Activated naive CD4-positive, alpha-beta T cell treated with Interleukin-2 at 50 U/mL for 16 hours (primary cell): Measurements from ENCODE around the gene IGF1R.

ENCODE experiments used
- DNase-seq: peaks from one replicate; pipeline ENCODE4 v3.0.0-alpha.2; 2020

Gene IGF1R

DNA sequence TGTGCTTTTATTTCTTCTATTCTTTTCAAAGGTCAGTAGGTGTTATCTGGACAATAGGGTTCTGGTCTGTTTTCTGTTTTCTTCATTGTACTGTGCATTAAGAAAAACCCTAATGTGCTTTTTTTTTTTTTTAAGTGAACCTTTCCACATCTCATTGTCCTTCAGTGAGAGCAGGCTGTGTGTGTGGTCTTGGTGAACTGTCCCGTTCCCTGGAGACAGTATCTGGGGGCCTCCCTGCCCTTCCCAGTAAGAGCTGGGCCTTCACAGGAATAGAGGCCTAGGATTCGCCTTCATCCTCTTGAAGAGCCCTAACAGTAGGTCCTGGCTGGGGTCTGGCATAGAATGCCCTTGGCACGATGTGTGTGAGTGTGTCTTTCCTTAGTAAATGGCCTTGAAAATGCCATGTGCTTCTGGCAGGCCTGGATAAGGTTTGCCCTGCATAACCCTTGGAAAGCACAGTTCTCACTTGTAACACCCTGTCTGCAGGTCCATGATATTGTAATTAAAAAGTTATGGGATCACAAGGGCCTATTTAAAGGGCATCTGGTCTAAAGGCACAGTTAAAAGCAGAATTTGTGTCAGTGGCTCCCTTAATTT, 81.2 kb downstream of the IGF1R start:
- DNase-seq, result no peak

DNA sequence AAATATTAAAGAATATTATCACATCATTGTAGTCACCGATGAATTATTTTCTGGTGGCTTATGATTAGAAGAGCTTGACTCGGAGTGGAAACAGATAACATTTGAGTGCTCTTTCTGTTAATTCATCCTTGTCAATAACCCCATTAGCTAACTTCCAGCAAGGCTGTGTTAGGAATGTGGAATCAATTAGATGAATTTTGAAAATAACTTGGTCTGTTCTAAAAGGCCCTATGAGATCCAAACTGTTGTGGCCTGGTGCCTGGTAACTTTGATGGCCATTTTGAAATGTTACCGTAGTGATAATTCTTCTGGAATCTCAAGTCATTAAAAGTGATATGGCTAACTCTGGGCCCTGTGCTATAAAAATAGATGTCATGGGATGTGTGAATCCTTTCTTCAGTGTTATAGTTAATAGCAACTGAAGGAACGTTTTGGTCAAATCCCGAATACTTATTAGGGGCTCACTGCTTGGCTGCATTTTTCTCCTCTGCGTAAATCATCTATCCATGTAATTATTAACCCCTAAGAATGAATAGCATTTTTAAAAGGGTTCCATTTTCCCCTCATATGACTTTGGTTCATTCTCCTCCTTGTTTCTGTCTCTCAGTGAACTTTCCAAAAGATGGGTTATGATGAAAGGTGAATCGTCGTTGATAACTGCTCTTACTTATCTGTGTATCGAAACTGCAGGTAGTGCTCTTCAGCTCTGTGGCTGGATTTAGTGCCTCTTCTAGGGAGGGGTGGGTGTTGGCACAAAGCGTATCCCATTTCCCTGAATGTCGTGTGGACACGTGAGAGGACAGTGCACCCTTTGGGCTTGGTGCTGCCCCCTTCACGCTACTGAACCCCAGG, 82.7 kb downstream of the IGF1R start:
- no peak for DNase-seq

DNA sequence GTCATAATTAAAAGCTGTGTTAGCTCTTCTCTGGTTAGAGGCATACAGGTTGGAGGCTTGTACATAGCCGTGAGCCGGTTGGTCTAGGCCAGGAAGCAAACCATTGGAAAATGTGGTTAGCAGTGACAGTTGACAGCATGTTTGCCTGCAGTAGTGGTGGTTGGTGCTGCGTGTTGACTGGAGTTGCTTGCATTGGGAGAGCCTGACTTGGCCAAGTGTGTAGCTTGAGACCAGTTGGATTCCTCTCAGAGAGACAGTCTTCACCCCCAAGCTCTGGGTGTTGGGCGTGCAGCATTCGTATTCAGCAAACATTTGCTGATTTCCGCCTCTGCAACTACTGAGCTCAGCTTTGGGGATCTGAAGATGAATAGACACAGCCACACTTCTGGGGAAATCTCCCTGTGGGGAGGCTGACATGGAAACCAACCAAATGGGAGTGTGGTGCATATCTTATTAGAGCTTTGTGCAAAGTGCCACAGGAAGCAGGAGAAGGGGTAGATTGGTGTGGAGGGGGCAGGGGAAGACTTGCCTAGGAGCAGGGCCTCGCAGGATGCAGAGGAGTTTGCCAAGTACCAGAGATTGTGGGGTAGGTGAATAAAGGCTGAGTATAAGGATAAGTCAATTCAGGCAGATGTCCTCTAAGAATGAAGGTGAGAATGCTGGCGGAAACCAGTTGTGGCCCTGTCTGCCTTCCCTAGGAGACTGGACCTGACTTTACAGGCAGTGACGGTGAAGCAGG, 83.5 kb downstream of the IGF1R start:
- DNase-seq, result no peak

DNA sequence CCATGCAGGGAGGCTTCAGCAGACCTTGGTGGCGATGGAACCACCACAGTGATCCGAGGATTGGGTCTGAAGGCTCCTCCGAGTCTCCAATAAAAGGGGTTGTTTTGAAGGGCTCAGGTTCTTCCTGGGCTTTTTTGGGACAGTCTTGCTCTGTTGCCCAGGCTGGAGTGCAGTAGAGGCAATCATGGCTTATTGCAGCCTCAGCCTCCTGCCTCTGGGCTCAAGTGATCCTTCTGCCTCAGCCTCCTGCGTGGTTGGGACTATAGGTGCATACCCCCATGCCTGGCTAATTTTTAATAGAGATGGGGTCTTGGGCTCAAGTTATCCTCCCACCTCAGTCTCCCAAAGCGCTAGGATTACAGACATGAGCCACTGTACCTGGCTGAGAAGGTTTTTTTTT, 84.8 kb downstream of the IGF1R start:
- DNase-seq, result no peak

DNA sequence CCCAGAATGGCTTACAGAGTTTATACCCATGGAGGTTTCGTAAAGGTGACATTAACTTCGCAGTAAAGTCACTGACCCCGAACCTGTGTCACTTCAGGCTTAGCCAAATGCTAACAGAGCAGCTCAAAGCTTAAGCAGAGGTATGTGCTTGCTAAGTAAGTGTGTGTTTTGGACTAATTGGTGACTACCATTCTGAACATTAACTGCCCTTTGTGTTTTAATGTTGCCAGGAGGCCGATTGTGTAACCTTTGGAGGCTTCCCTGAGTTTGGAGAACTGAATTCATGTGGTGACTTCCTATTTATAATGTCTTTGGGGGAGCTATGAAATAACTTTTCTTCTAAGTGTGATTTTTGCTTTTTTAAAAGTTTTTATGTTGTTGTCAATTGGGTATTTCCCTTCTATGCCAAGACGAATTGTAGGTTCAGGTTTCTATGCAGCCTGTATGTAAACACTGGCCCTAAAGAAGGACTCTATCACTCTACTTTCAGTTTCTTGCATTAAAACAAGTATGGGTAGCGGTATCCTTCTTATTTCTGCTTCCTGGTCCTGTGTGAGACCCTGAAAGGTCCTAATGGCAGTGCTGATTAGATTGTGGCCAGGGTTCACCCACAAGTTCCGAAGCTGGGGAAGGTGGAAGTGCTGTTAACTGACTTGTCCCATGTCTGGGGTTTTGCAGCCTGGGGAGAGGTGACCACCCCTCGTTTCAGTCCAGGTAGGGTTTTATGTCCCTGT, 86.3 kb downstream of the IGF1R start:
- no peak for DNase-seq

DNA sequence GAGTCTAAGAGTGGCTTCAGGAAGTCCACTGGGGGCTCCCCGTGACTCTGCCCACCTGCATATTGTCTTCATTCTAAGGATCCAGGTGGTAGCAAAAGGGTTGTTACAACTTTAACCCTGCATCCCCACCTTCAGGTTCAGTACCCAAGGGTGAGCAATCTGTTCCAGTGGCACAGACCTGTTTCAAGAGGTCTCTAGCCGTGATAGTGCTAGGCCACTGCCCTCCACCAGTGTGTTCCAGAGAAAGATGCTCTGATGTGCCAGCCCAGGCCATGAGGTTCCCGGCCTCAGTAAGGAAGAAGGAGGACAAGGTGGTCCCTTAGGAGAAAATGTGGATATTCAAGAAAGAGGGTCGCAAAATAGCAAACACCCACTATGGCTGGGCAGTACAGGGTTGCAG, 87.0 kb downstream of the IGF1R start:
- no peak for DNase-seq

DNA sequence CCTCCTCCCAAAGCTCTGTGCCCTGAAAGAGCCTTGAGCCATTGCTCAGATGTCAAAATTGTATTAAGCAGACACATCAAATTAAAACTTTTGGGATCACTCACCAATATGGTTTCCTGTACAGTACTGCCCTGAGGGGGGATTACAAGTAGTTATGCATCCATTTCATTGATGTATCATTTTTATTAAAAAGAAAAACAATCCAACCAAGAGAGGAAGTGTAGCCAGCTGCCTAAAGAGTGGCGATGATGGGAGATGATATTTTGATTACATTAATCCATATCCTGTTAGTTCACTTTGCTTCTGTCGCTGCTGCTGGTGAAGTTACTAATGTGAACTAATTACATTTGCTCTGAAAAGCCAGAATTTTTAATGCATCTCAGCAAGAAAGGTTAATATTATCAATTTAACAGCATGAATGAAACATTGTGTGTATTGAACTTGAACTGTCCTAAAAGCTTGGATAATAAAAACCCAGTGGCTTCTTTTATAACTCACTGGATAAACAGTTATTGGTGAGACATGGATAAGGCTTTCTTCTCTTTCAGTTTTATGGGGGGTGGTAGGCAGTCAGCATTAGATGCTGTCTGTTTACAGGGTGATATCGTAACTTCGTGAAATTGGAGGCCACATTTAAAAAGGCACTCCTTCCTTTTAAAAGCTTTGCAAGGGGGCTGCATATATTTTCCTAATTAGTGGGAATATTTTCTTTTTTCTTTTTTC, 87.7 kb downstream of the IGF1R start:
- no peak for DNase-seq

DNA sequence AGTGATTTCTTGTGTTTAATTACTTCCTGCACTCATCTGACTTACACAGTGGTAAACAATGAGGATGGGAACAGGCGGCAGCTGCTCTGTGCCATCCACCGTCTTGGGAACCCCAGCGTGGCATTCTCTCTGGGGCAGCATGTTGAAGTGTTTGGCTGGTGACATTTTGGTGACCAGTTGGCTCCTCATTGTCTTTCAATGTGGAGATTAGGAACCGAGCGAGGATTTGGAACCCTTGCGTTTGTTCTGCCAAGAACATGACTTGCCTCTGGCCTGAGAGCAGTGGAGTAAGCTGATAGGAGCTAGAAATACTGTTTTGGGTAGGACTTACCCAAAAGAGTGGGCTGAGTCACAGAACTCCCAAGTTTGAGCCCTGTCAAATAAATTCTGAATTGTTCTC, 88.8 kb downstream of the IGF1R start:
- no peak for DNase-seq

DNA sequence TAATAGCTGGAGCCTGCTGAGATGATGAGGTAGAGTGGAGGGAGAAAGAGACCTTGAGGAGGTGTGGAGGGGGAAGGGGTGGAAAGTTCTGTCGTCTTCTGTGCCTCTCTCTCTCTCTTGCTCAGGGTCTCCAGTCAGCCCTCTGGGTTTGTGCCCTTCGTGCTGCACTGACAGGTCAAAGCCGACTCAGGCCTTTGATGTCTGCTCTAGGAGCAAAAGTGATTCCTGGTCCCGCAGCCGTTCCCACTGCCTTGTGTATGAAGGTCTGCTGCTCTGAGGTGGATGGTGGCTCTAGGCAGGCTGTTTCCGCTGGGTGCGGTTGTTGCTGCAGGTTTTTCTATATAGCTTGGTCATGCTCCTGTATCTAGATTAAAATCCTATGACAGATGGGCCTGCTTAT, 89.4 kb downstream of the IGF1R start:
- DNase-seq, result no peak

DNA sequence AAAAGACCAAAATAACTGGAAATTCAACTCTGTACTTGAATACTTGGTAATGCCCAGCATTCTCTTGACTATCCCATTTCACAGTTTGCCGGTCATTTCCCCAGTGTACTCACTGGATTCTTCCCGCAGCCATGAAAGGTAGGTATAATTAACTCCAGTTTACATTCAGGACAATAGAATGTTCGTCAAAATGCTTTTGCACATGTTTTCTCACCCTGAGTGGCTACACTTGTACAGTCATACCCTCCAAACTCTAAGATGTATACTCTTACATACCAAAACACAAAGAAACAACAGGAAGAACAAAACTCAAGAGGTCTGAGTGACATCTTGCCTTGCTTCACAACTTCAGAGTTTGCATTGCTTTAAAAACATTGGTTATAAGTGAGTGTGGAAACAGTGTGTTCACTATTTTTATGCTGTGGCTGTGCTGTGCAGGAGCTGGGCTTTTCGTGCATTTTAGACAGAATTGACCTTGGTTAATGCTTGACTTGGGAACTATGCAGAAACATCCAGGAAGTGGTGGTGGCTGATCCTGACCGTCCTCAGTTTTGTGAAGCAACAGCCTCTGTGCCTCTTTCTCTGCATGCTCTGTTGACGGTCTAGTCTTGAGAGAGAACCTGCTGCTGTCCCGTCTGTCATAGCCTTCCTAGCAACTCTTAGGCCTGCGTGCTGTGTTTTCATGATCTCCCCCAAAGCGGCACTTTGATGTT, 90.5 kb downstream of the IGF1R start:
- DNase-seq, result no peak

DNA sequence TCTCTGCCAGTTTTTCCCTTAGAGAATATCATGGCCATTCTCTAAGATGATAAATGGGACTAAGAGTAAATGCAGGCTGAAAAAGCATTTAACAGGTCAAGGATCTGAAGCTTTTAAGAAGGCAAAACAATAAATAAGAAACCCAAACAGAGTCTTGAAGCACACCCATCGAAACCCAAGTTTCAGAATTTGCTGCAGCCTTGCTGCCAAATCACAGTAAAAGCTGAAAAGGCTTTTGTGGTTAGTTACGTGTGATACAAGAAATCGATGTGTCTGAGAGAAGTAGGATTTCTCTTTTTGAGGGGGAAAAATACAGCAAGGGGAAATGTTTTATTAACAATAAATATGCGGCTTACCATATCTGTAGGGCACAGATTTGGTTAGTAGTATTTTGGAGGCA, 92.0 kb downstream of the IGF1R start:
- DNase-seq, result no peak

DNA sequence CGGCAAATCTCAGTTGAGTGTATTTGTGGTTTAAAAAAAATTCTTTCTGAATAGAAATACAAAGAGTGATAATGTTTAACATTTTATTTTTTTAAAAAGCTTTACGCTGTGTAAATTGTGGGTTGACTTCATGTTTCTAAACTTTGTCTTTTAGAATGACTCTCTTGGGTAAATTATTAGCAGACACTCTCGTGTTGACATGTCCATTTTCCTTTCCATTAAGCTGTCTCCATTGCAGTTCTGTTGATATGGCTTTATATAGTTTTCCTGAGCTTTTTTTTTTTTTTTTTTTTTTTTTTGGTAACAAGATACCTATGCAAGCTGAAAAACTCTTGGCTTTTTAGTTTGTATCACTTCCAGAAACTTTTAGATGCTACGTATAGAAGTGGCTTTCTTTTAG, 92.6 kb downstream of the IGF1R start:
- DNase-seq, result no peak

DNA sequence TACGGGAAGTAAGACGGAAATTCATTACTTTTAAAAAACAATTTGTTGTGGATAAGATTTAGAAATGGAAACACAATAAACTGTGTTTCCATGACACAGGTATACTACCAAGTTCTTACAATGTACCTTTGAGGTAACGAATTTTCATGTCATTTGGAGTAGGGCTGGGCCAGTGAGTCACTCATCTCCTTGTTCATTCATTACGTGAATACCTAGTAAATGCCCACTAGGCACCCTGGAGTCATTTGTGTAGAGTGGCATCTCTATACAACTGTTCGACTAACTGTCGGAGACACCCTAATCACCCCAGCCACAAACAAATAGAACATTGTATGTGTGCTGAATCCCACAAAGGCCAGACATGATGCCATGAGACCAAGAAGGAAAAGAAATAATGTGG, 94.8 kb downstream of the IGF1R start:
- DNase-seq, result no peak

DNA sequence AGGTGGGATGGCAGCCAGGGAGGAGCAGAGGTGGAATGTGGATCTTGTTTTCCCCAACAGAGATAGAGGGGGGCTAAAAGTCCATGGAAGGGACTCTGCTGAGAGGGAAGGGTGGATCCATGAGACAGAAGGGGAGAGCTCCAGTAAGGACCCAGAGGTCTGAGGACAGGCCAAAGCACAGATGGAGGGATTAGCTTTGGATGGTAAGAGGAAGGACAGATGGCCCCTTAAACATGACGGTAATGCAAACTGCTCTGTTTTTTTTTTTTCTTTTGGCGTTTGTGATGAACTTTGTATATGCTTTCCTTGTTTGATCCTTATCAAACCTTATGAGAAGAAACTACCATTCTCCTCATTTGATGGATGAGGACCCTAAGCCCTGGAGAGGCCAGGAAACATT, 96.2 kb downstream of the IGF1R start:
- DNase-seq, result no peak

DNA sequence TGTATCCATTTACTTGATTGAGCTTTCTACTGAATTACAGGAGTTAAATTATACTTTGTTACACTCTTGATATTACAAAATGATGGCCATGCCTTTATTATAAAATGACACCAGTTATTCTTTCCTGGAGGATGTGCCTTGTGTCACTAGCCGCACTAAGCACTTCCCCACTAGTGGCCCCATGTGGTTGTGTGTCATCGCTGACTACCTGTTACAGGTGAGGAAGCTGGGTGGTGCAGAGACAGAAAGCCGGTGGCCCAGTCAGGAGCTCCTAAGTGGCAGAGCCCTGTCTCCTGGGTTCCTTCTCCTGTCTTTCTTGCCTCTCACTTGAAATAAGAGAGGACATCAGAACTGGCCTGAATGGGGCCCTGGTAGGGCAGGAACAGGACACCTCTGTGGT, 96.8 kb downstream of the IGF1R start:
- DNase-seq, result no peak

DNA sequence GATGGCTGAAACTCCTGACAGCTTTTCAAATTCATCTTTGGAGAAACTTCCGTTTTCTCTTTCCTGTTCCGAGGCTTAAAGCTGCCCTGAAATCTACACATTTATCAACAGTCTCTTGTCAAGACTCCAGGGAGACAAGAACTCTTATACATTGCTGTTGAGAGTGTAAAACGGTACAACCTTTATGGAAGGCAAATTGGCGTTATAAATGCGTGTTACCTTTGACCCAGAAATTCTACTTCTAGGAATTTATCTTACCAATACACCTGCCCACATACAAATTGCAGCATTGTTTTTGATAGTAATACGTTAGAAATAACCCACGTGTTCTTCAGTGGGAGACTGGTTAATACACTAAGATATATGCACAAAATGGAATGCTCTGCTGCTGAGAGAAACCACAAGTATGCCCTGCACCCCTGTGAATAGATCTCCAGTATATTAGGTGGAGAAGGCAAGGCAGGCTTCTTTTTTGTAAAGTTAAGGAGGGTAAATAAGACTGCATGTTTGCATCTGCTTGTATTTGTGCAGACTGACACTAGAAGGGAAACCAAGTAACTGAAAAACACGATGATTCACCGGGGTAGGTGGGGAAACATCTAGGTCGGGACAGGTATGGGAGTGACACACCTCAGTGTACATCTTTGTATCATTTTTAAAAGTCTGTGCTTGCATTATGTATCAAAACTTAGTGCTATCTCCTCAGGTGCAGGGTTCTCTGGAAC, 97.5 kb downstream of the IGF1R start:
- DNase-seq, result no peak

DNA sequence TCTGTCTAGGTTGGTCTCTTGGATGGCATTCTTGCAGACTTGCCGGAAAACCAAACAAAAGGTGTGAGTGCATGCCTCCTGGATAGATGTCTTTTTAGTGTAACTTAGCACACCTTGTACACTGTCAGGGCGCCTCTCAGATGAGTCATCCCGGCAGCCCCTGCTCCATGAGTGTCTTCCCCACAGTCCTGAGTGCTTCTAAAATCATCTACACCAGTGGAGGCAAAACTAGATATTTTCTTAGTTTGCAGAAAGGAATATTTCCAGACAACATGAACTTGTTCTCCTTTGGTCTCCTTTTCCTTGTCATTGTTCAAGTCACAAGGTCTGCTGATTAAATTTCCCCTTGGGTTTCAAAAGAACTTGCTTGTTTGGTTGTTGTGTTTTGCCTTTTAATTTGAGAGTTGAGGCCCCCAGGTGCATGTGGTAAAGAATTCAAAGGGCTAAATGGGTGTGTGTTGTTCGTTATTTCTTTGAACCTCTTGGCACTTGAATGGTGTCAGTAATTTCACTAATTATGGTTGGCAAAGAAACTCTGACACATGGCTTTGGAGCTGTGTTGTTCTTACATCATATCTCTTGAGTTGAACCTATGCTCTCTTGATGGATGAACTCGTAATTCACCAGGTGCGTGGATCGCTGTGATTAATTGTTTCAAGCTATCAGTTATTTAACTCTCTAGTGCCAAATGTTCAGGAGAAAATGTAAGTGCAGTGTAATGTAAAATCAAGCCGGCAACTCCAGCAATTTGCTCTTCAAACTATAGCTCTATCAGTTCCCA, 98.2 kb downstream of the IGF1R start:
- DNase-seq, result no peak

DNA sequence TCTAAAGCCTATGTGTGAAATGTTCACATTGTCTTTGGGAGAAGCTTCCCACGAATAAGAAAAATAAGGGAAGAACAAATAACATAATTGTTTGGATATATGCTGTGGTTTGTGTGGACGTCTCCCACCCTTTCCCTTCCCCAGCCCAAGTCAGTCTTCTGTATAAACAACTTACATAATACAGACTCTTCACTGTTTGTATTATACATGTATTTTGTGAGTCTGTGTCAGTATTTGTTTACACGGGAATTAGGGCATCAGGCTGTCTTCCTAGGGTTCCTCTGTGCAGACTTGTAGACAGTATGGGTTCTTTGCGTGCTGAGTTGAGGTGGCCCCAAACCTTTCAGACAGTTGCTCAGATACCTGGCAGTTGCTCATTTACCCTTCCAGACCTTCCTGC, 103.4 kb downstream of the IGF1R start:
- DNase-seq, result no peak

DNA sequence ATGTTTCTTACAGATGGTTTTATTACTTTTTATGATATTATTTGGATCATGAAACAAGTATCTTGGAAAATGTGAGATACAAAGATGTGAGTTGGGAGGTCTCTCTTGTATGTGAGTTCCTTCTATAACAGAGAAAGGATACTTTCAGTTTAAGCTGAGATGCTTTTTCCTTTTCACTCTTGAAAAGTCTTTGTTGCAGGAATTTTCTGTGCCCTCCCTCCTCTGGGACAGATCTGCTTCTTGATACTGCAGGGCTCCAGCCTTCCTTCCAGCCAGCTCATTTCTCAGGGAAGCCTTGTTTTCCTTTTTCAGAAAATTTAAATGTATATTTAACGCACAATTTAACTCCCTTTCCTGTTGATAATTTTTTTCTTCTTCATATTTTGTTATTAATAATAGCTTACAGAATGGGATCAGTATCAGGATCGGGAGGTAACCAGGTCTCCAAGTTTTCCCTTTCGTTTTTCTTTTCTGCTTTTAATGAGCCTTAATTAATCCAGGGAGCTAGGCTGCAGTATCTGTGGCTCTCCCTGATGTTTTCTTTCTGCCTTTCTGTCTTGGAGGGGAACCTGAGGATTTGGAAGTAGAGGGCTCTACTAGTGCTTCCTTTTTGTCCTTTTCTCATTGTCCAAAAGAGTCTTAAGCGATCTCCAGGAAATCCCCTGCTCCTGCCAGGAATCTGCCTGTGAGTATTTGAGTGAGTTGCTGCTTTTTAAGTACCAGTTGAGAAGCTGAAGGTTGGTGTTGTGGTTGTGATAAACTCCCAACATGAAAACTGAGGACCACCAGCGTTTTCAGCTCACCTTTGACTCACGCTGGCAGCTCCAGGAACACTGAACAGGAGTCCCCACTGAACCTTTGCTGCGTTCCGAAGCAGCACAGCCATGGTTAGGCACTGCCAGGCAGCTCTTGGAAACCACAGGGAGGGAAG, 105.7 kb downstream of the IGF1R start:
- DNase-seq, result no peak
